Measurements from ENCODE around the gene FAM136A. TPM values are rescaled to one million over a fixed set of nuclear protein-coding genes. Genes with fewer than 3 reads are reported as not detected.
A peak's percentile ranks its signal among the peaks of the same experiment; 100 is the strongest.
"Not testable (repeated sequence)": the region's sequence is repeated elsewhere in the genome, so short reads cannot be mapped to it uniquely, and the experiment has no call there.

The FAM136A gene
- total RNA-seq, 1 donor from 2014 or later: 12.5 TPM

- no peaks in the 10 kb centered on the region for H3K27me3 ChIP-seq
- no peak overlapping the region for H3K27ac ChIP-seq
- DNase-seq (ENCODE audit: extremely low spot score in 2 of 2): no peak
- no peaks in the 10 kb centered on the region for H3K9me3 ChIP-seq
- peaks cover 11% of the 10 kb centered on the region for H3K4me1 ChIP-seq
- peaks cover 0 to 9% of the 10 kb centered on the region in 2 donors for H3K36me3 ChIP-seq
- H3K4me3 ChIP-seq: no peak overlapping the region
- intact Hi-C loops (cut with DNase I): loop anchor here (5.0 kb wide), 1 partner anchor 56 kb away; the partner anchor contains the start of gene TIA1
- no peak for TF ChIP-seq CTCF (IDR thresholded peaks at IDR 0.05)
- TF ChIP-seq POLR2AphosphoS5 (IDR thresholded peaks at IDR 0.05; ENCODE audit: insufficient read depth in 1 of 2, low read depth in 1 of 2): no peak
Observed at GRCh38 chr2:70303186-70303585, 1.3 kb upstream of the FAM136A start.

- H3K36me3 ChIP-seq; H3K27me3 ChIP-seq; DNase-seq (ENCODE audit: extremely low spot score in 2 of 2); H3K9me3 ChIP-seq: not testable (repeated sequence)
- Histone ChIP-seq H3K4me1 (peaks cover 11% of the 10 kb centered on the region), H3K4me3 (peak overlapping the region; percentile 86 to 88), H3K27ac (peak overlapping the region; percentile 84)
- TF ChIP-seq CTCF (IDR thresholded peaks at IDR 0.05): peak in 1 of 3 experiments; percentile 0
- intact Hi-C loops (cut with DNase I): loop anchor here (5.0 kb wide), 1 partner anchor 55 kb away; the partner anchor contains the start of gene TIA1
Observed at GRCh38 chr2:70302195-70302546, 304 bp upstream of the FAM136A start.

GRCh38 chr2:70300771-70301343 lies 1.0 kb downstream of the FAM136A start:
- Histone ChIP-seq H3K27ac (peak overlapping the region; percentile 84), H3K36me3 (peaks cover 0 to 9% of the 10 kb centered on the region in 2 donors), H3K4me1 (peaks cover 11% of the 10 kb centered on the region), H3K9me3 (no peaks in the 10 kb centered on the region), H3K4me3 (peak overlapping the region; percentile 86 to 88), H3K27me3 (no peaks in the 10 kb centered on the region)
- DNase-seq (ENCODE audit: extremely low spot score in 2 of 2): no peak
- intact Hi-C loops (cut with DNase I): loop anchor here (5.0 kb wide), 1 partner anchor 54 kb away; the partner anchor contains the start of gene TIA1
- TF ChIP-seq POLR2A (IDR thresholded peaks at IDR 0.05): no peak
- TF ChIP-seq CTCF (IDR thresholded peaks at IDR 0.05): no peak
- no peak for TF ChIP-seq POLR2AphosphoS5 (IDR thresholded peaks at IDR 0.05; ENCODE audit: insufficient read depth in 1 of 2, low read depth in 1 of 2)

- H3K36me3 ChIP-seq; H3K4me3 ChIP-seq; DNase-seq (ENCODE audit: extremely low spot score in 2 of 2); H3K27ac ChIP-seq; H3K27me3 ChIP-seq; H3K9me3 ChIP-seq; intact Hi-C loops (cut with DNase I): not testable (repeated sequence)
- peaks cover 17% of the 10 kb centered on the region for H3K4me1 ChIP-seq
Observed at GRCh38 chr2:70297828-70298227, 4.0 kb downstream of the FAM136A start.

GRCh38 chr2:70283500-70284191 lies 18.2 kb downstream of the FAM136A start:
- Histone ChIP-seq H3K9me3 (no peaks in the 10 kb centered on the region), H3K27me3 (no peaks in the 10 kb centered on the region), H3K36me3 (peaks cover 5 to 51% of the 10 kb centered on the region in 2 donors), H3K4me1 (peaks cover 22% of the 10 kb centered on the region), H3K4me3 (no peak overlapping the region), H3K27ac (no peak overlapping the region)
- no peak for TF ChIP-seq POLR2A (IDR thresholded peaks at IDR 0.05)
- TF ChIP-seq POLR2AphosphoS5 (IDR thresholded peaks at IDR 0.05; ENCODE audit: insufficient read depth in 1 of 2, low read depth in 1 of 2): no peak
- TF ChIP-seq CTCF (IDR thresholded peaks at IDR 0.05): no peak
- intact Hi-C loops (cut with DNase I): no loop called here
- no peak for DNase-seq (ENCODE audit: extremely low spot score in 2 of 2)
